ENCODE measurements around the gene SRMS.

SRMS gene

GRCh38 chr20:63501818-63502670, 45.5 kb downstream of the SRMS start:
- Histone ChIP-seq H3K4me1 (ENCODE audit: control insufficient read depth in 2 of 2, insufficient read depth in 2 of 2, low read length in 2 of 2) (peaks cover 0 to 2% of the 10 kb centered on the region in 2 donors), H3K27me3 (ENCODE audit: control insufficient read depth in 2 of 2, insufficient read depth in 2 of 2, low read length in 2 of 2) (peaks cover 14 to 25% of the 10 kb centered on the region in 2 donors), H3K36me3 (ENCODE audit: control insufficient read depth in 2 of 2, insufficient read depth in 2 of 2, low read length in 2 of 2) (no peaks in the 10 kb centered on the region), H3K9me3 (ENCODE audit: control insufficient read depth in 2 of 2, low read length in 2 of 2) (peaks cover 0 to 3% of the 10 kb centered on the region in 2 donors), H3K27ac (ENCODE audit: low read depth in 2 of 2, low read length in 2 of 2) (no peak overlapping the region), H3K4me3 (ENCODE audit: low read length in 2 of 2) (no peak overlapping the region), H3K9ac (ENCODE audit: low read depth in 1 of 2, low read length in 2 of 2) (no peak overlapping the region)

GRCh38 chr20:63500902-63501817, 46.4 kb downstream of the SRMS start:
- no peak overlapping the region for H3K4me3 ChIP-seq (ENCODE audit: low read length in 2 of 2)
- peaks cover 2% of the 10 kb centered on the region in 2 donors for H3K4me1 ChIP-seq (ENCODE audit: control insufficient read depth in 2 of 2, insufficient read depth in 2 of 2, low read length in 2 of 2)
- no peak overlapping the region for H3K27ac ChIP-seq (ENCODE audit: low read depth in 2 of 2, low read length in 2 of 2)
- H3K36me3 ChIP-seq (ENCODE audit: control insufficient read depth in 2 of 2, insufficient read depth in 2 of 2, low read length in 2 of 2): no peaks in the 10 kb centered on the region
- H3K27me3 ChIP-seq (ENCODE audit: control insufficient read depth in 2 of 2, insufficient read depth in 2 of 2, low read length in 2 of 2): peaks cover 18 to 25% of the 10 kb centered on the region in 2 donors
- peaks cover 0 to 3% of the 10 kb centered on the region in 2 donors for H3K9me3 ChIP-seq (ENCODE audit: control insufficient read depth in 2 of 2, low read length in 2 of 2)
- H3K9ac ChIP-seq (ENCODE audit: low read depth in 1 of 2, low read length in 2 of 2): no peak overlapping the region

- Histone ChIP-seq H3K9ac (ENCODE audit: low read depth in 1 of 2, low read length in 2 of 2) (no peak overlapping the region), H3K36me3 (ENCODE audit: control insufficient read depth in 2 of 2, insufficient read depth in 2 of 2, low read length in 2 of 2) (no peaks in the 10 kb centered on the region), H3K9me3 (ENCODE audit: control insufficient read depth in 2 of 2, low read length in 2 of 2) (no peaks in the 10 kb centered on the region), H3K27me3 (ENCODE audit: control insufficient read depth in 2 of 2, insufficient read depth in 2 of 2, low read length in 2 of 2) (peaks cover 21 to 25% of the 10 kb centered on the region in 2 donors), H3K27ac (ENCODE audit: low read depth in 2 of 2, low read length in 2 of 2) (no peak overlapping the region), H3K4me1 (ENCODE audit: control insufficient read depth in 2 of 2, insufficient read depth in 2 of 2, low read length in 2 of 2) (peaks cover 2% of the 10 kb centered on the region in 2 donors), H3K4me3 (ENCODE audit: low read length in 2 of 2) (no peak overlapping the region)
Measured at GRCh38 chr20:63500151-63500901, 47.2 kb downstream of the SRMS start.

GRCh38 chr20:63499338-63499969, 48.1 kb downstream of the SRMS start:
- H3K9me3 ChIP-seq (ENCODE audit: control insufficient read depth in 2 of 2, low read length in 2 of 2): no peaks in the 10 kb centered on the region
- H3K9ac ChIP-seq (ENCODE audit: low read depth in 1 of 2, low read length in 2 of 2): no peak overlapping the region
- no peak overlapping the region for H3K4me3 ChIP-seq (ENCODE audit: low read length in 2 of 2)
- no peaks in the 10 kb centered on the region for H3K36me3 ChIP-seq (ENCODE audit: control insufficient read depth in 2 of 2, insufficient read depth in 2 of 2, low read length in 2 of 2)
- peaks cover 21 to 25% of the 10 kb centered on the region in 2 donors for H3K27me3 ChIP-seq (ENCODE audit: control insufficient read depth in 2 of 2, insufficient read depth in 2 of 2, low read length in 2 of 2)
- peaks cover 2% of the 10 kb centered on the region in 2 donors for H3K4me1 ChIP-seq (ENCODE audit: control insufficient read depth in 2 of 2, insufficient read depth in 2 of 2, low read length in 2 of 2)
- H3K27ac ChIP-seq (ENCODE audit: low read depth in 2 of 2, low read length in 2 of 2): no peak overlapping the region

- Histone ChIP-seq H3K4me3 (ENCODE audit: low read length in 2 of 2) (no peak within 1 kb of the TSS), H3K9ac (ENCODE audit: low read depth in 1 of 2, low read length in 2 of 2) (no peak within 1 kb of the TSS), H3K27ac (ENCODE audit: low read depth in 2 of 2, low read length in 2 of 2) (no peak within 1 kb of the TSS), H3K9me3 (ENCODE audit: control insufficient read depth in 2 of 2, low read length in 2 of 2) (no peaks in the 10 kb centered on the region), H3K4me1 (ENCODE audit: control insufficient read depth in 2 of 2, insufficient read depth in 2 of 2, low read length in 2 of 2) (peaks cover 2% of the 10 kb centered on the region in 2 donors), H3K36me3 (ENCODE audit: control insufficient read depth in 2 of 2, insufficient read depth in 2 of 2, low read length in 2 of 2) (no peaks in the 10 kb centered on the region), H3K27me3 (ENCODE audit: control insufficient read depth in 2 of 2, insufficient read depth in 2 of 2, low read length in 2 of 2) (peaks cover 19 to 25% of the 10 kb centered on the region in 2 donors)
Measured at GRCh38 chr20:63498960-63499337, 48.6 kb downstream of the SRMS start, which contains the start of gene EEF1A2. Gene EEF1A2, minus strand, starts transcription at chr20:63499083. Its CDS starts 1,320 bp downstream, at chr20:63497763.

- no peak overlapping the region for H3K4me3 ChIP-seq (ENCODE audit: low read length in 2 of 2)
- no peak overlapping the region for H3K27ac ChIP-seq (ENCODE audit: low read depth in 2 of 2, low read length in 2 of 2)
- H3K27me3 ChIP-seq (ENCODE audit: control insufficient read depth in 2 of 2, insufficient read depth in 2 of 2, low read length in 2 of 2): peaks cover 18 to 25% of the 10 kb centered on the region in 2 donors
Measured at GRCh38 chr20:63497946-63498935, 49.3 kb downstream of the SRMS start.

GRCh38 chr20:63497138-63497945, 50.2 kb downstream of the SRMS start:
- Histone ChIP-seq H3K36me3 (ENCODE audit: control insufficient read depth in 2 of 2, insufficient read depth in 2 of 2, low read length in 2 of 2) (no peaks in the 10 kb centered on the region), H3K9me3 (ENCODE audit: control insufficient read depth in 2 of 2, low read length in 2 of 2) (no peaks in the 10 kb centered on the region), H3K27me3 (ENCODE audit: control insufficient read depth in 2 of 2, insufficient read depth in 2 of 2, low read length in 2 of 2) (peaks cover 14 to 25% of the 10 kb centered on the region in 2 donors), H3K27ac (ENCODE audit: low read depth in 2 of 2, low read length in 2 of 2) (no peak overlapping the region), H3K9ac (ENCODE audit: low read depth in 1 of 2, low read length in 2 of 2) (no peak overlapping the region), H3K4me1 (ENCODE audit: control insufficient read depth in 2 of 2, insufficient read depth in 2 of 2, low read length in 2 of 2) (peaks cover 2% of the 10 kb centered on the region in 2 donors), H3K4me3 (ENCODE audit: low read length in 2 of 2) (no peak overlapping the region)

More at GRCh38 chr20:63497946-63498935, 49.3 kb downstream of the SRMS start:
- Histone ChIP-seq H3K9ac (ENCODE audit: low read depth in 1 of 2, low read length in 2 of 2) (no peak overlapping the region), H3K36me3 (ENCODE audit: control insufficient read depth in 2 of 2, insufficient read depth in 2 of 2, low read length in 2 of 2) (no peaks in the 10 kb centered on the region), H3K9me3 (ENCODE audit: control insufficient read depth in 2 of 2, low read length in 2 of 2) (no peaks in the 10 kb centered on the region), H3K4me1 (ENCODE audit: control insufficient read depth in 2 of 2, insufficient read depth in 2 of 2, low read length in 2 of 2) (peaks cover 2% of the 10 kb centered on the region in 2 donors)

- no peaks in the 10 kb centered on the region for H3K36me3 ChIP-seq (ENCODE audit: control insufficient read depth in 2 of 2, insufficient read depth in 2 of 2, low read length in 2 of 2)
- no peaks in the 10 kb centered on the region for H3K9me3 ChIP-seq (ENCODE audit: control insufficient read depth in 2 of 2, low read length in 2 of 2)
- H3K27me3 ChIP-seq (ENCODE audit: control insufficient read depth in 2 of 2, insufficient read depth in 2 of 2, low read length in 2 of 2): peaks cover 14 to 22% of the 10 kb centered on the region in 2 donors
- H3K9ac ChIP-seq (ENCODE audit: low read depth in 1 of 2, low read length in 2 of 2): peak overlapping the region in 1 of 2 donors; percentile 46
- H3K27ac ChIP-seq (ENCODE audit: low read depth in 2 of 2, low read length in 2 of 2): no peak overlapping the region
- peaks cover 2% of the 10 kb centered on the region in 2 donors for H3K4me1 ChIP-seq (ENCODE audit: control insufficient read depth in 2 of 2, insufficient read depth in 2 of 2, low read length in 2 of 2)
- H3K4me3 ChIP-seq (ENCODE audit: low read length in 2 of 2): peak overlapping the region; percentile 41 to 65
Measured at GRCh38 chr20:63496596-63497120, 50.9 kb downstream of the SRMS start.
